ENCODE data around the gene AFMID. TPM values are rescaled to one million over a fixed set of nuclear protein-coding genes. Genes with fewer than 3 reads are reported as not detected.

Gene AFMID
- total and polyA plus RNA-seq, 2 of the 8 experiments (the other 6 are each of a cell fraction or from before 2014, with no cell fraction given): 49.0 to 53.0 TPM

DNA sequence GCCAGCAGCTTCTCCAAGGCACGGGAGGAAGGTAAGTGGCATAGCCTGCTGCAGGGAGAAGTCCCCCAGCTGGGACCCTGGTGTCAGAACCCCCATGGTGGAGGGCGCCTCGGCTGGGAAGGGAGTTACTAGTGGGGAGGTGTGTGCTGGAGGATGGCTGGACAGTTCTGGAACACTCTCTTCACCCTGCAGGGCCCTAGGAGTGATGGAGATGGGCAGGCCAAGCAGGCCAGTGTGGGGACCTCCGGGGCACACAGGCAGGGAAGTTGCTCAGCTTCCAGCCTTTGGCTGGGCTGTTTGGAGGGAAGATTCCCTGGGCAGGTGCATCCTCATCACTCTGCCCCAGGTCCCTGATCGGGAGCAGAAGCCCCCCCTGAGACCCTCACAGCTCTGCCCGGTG lies 40.3 kb upstream of the AFMID start:
- H2BK15ac ChIP-seq (ENCODE audit: low read length): peak overlapping the region; percentile 29; the same call in 1 of the 2 replicates
- H3K27ac ChIP-seq (ENCODE audit: low read depth, low read length): no peak overlapping the region
- DNase-seq (ENCODE audit: low read depth in 1 of 2, low spot score in 2 of 2) (no peak), FAIRE-seq (no peak)
- H2BK20ac ChIP-seq (ENCODE audit: low read length): no peak overlapping the region
- no peaks in the 10 kb centered on the region for H3K9me3 ChIP-seq (ENCODE audit: insufficient read depth in 2 of 2, low read depth in 1 of 2, low read length in 1 of 2)
- no peak overlapping the region for H2BK120ac ChIP-seq (replicated peaks; ENCODE audit: low read depth, low read length)
- H3K79me2 ChIP-seq (ENCODE audit: control insufficient read depth in 1 of 2, insufficient read depth in 2 of 2, low read length in 2 of 2): no peaks in the 10 kb centered on the region
- no peak overlapping the region for H4K91ac ChIP-seq (replicated peaks; ENCODE audit: insufficient read length, low read length)
- no peaks in the 10 kb centered on the region for H4K20me1 ChIP-seq (replicated peaks in 1 of 2; ENCODE audit: control insufficient read depth in 1 of 2, insufficient read depth in 2 of 2, low read length in 2 of 2)
- no peak overlapping the region for H2AFZ ChIP-seq (ENCODE audit: low read length)
- no peak overlapping the region for H2AK5ac ChIP-seq (ENCODE audit: low read depth, low read length)
- H3K79me1 ChIP-seq (ENCODE audit: low read depth, low read length): no peaks in the 10 kb centered on the region
- H4K5ac ChIP-seq (ENCODE audit: insufficient read length, low read depth, low read length): no peak overlapping the region
- no peak overlapping the region for H3K9ac ChIP-seq (replicated peaks in 1 of 4; ENCODE audit: extremely low read depth in 1 of 4, low read depth in 3 of 4, low read length in 3 of 4)
- POLR2A ChIA-PET (ENCODE audit: partially characterized antibody): interaction anchor here (1.2 to 2.2 kb wide), 2 partner anchors 23 to 28 kb away, joined by 3 to 8 read pairs; no protein-coding TSS in a partner anchor
- no peaks in the 10 kb centered on the region for H3K36me3 ChIP-seq (ENCODE audit: control insufficient read depth in 2 of 4, insufficient read depth in 4 of 4, low read length in 3 of 4)
- H2BK5ac ChIP-seq (ENCODE audit: low read depth, low read length): no peak overlapping the region
- H3K23me2 ChIP-seq (ENCODE audit: low read depth, low read length): no peaks in the 10 kb centered on the region
- 95% methylated on average over 6 of the region's 6 CpGs; no CpG with 5 or more reads in 1 of the 2 experiments for WGBS, 2 experiments (ENCODE audit: extremely low coverage in 1 of 2, insufficient coverage in 1 of 2, insufficient read length in 1 of 2, insufficient replicate concordance in 2 of 2, low coverage in 1 of 2, low lambda C conversion rate in 2 of 2, missing lambda C conversion rate in 1 of 2)
- no peak overlapping the region for H3K23ac ChIP-seq (ENCODE audit: insufficient read length)
- H3K4me3 ChIP-seq (ENCODE audit: extremely low read depth in 1 of 4, insufficient read depth in 2 of 4, low read depth in 3 of 4, low read length in 4 of 4): no peak overlapping the region
- 0 out of 7 replicates have a peak, but pooled peaks cover 0 to 2% (median 0%) of the 10 kb centered on the region in 4 experiments for H3K27me3 ChIP-seq (replicated peaks in 1 of 4; ENCODE audit: control insufficient read depth in 3 of 4, extremely low read depth in 1 of 4, insufficient read depth in 3 of 4, low read length in 3 of 4)
- CTCF ChIA-PET (ENCODE audit: partially characterized antibody): interaction anchor here (0.6 to 1.5 kb wide), 5 partner anchors 9 to 260 kb away, joined by 3 to 5 read pairs (median 4); partner anchors contain the start of gene AFMID
- H2BK12ac ChIP-seq (ENCODE audit: low read depth, low read length): no peak overlapping the region
- no peak overlapping the region for H3K4ac ChIP-seq (replicated peaks; ENCODE audit: insufficient read length, low read depth, low read length)
- no peak overlapping the region for H3K4me2 ChIP-seq (ENCODE audit: insufficient read depth in 1 of 2, low read depth in 2 of 2, low read length in 2 of 2)
- no peak overlapping the region; the same call in 1 of the 2 replicates for H3K18ac ChIP-seq (ENCODE audit: extremely low read depth, low read length)
- peak overlapping the region; percentile 38; the same call in 1 of the 2 replicates for H4K8ac ChIP-seq (ENCODE audit: extremely low read depth, insufficient read depth, low read length)
- no peak overlapping the region for H3K14ac ChIP-seq (ENCODE audit: insufficient read length)
- no peaks in the 10 kb centered on the region; a peak in 2 of 7 replicates for H3K4me1 ChIP-seq (replicated peaks in 1 of 4; ENCODE audit: control insufficient read depth in 3 of 4, insufficient read depth in 4 of 4, low read length in 3 of 4)
- H3K56ac ChIP-seq (replicated peaks; ENCODE audit: insufficient read length, low read depth, low read length): no peak overlapping the region
- no peak for TF ChIP-seq HDAC2 (IDR thresholded peaks at IDR 0.05; ENCODE audit: borderline replicate concordance in 1 of 2, low read depth in 2 of 2, low read length in 2 of 2)
- no peak for TF ChIP-seq PHF8 (conservative IDR thresholded peaks at IDR 0.05; ENCODE audit: low read depth, low read length)
- TF ChIP-seq, protein P1, sequence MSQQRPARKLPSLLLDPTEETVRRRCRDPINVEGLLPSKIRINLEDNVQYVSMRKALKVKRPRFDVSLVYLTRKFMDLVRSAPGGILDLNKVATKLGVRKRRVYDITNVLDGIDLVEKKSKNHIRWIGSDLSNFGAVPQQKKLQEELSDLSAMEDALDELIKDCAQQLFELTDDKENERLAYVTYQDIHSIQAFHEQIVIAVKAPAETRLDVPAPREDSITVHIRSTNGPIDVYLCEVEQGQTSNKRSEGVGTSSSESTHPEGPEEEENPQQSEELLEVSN (IDR thresholded peaks at IDR 0.05): no peak
- TF ChIP-seq GABPA (IDR thresholded peaks at IDR 0.05; ENCODE audit: borderline replicate concordance, insufficient read depth, low read length): no peak

All from H1 (cell line).